Esophagus muscularis mucosa (tissue), 4 donors: ENCODE data around the gene GXYLT1. TPM values are rescaled to one million over a fixed set of nuclear protein-coding genes. Genes with fewer than 3 reads are reported as not detected.
A peak's percentile ranks its signal among the peaks of the same experiment; 100 is the strongest.

Source experiments
- DNase-seq: peaks from one replicate; pipeline ENCODE4 v3.0.0-alpha.2; 2017; ENCODE audit errors: extremely low spot score
- H3K27ac ChIP-seq, 4 donors: fragments of 200-600 bp; sonication (generic); replicated peaks in 1 of 4; 1 replicate in 3 of 4; 2 replicates in 1 of 4; pipeline ENCODE4 v1.5.1; 2016 to 2019; ENCODE audit warnings: mild to moderate bottlenecking in 1 of 4
- H3K27me3 ChIP-seq, 4 donors: fragments of 200-600 bp; sonication (generic); one replicate each; pipeline versions ENCODE4 v1.5.1 to v1.6.0; 2016 to 2019
- H3K36me3 ChIP-seq, 4 donors: fragments of 200-600 bp; sonication (generic); one replicate each; pipeline ENCODE4 v1.5.1; 2016 to 2019
- H3K4me1 ChIP-seq, 4 donors: fragments of 200-600 bp; sonication (generic); one replicate each; pipeline ENCODE4 v1.5.1; 2016 to 2019
- H3K4me3 ChIP-seq, 4 donors: fragments of 200-600 bp; sonication (generic); 1 replicate in 2 of 4; 2 replicates in 2 of 4; pipeline ENCODE4 v1.5.1; 2016 to 2019; ENCODE audit warnings: mild to moderate bottlenecking in 4 of 4, moderate library complexity in 1 of 4
- H3K9me3 ChIP-seq, 4 donors: fragments of 200-600 bp; sonication (generic); 1 replicate in 3 of 4; 2 replicates in 1 of 4; pipeline ENCODE4 v1.5.1; 2016 to 2019
- CTCF ChIP-seq, 3 experiments: fragments of 200-600 bp in 2 of 3; fragments of 450-650 bp in 1 of 3; sonication (generic) in 2 of 3; IDR thresholded peaks; one replicate each; pipeline ENCODE4 v1.5.1; 2017 to 2019; ENCODE audit warnings: antibody characterized with exemption in 3 of 3, mild to moderate bottlenecking in 2 of 3, moderate library complexity in 1 of 3
- EP300 ChIP-seq: sonication (generic); formaldehyde crosslinking; IDR thresholded peaks from one replicate; pipeline ENCODE4 v1.6.1; 2017; ENCODE audit warnings: antibody characterized with exemption
- POLR2A ChIP-seq: fragments of 450-650 bp; IDR thresholded peaks from one replicate; pipeline ENCODE4 v1.6.1; 2017; ENCODE audit warnings: antibody characterized with exemption, moderate library complexity, mild to moderate bottlenecking, low read depth
- POLR2AphosphoS5 ChIP-seq, 2 donors: sonication (generic); formaldehyde crosslinking; IDR thresholded peaks; one replicate each; pipeline ENCODE4 v1.6.1; 2017; ENCODE audit warnings: antibody characterized with exemption in 2 of 2
- WGBS: methylation state at CpG from one replicate; pipeline ENCODE4 v1.1.5; 2018; 5-methylcytosine and 5-hydroxymethylcytosine counted together
- intact Hi-C: fragments of 100-400 bp; cut with DNase I; formaldehyde crosslinking; loops from one replicate; pipeline ENCODE4 v1.15.1; 2023
- total RNA-seq, 4 donors: library from RNA; depleted of rRNA; stranded (reverse); fragments of >200 nt; gene quantifications; one replicate each; pipeline versions ENCODE4 v1.1.0 to v1.2.1, GENCODE V29; 2016

GXYLT1 gene
- total RNA-seq, 4 donors from 2014 or later, result 9.7 to 13.7 (median 12.1) TPM

GRCh38 chr12:42103155-42103554, 41.5 kb downstream of the GXYLT1 start:
- TF ChIP-seq POLR2AphosphoS5 (IDR thresholded peaks at IDR 0.05) (no peak), EP300 (no peak), CTCF (IDR thresholded peaks at IDR 0.05) (no peak), POLR2A (no peak)
- H3K4me3 ChIP-seq, result no peak overlapping the region
- WGBS, result 97% methylated on average over 4 of the region's 4 CpGs
- H3K36me3 ChIP-seq, result peaks cover 0 to 3% (median 0%) of the 10 kb centered on the region in 4 donors
- H3K9me3 ChIP-seq, result no peaks in the 10 kb centered on the region
- intact Hi-C loops, result no loop called here
- no peak for DNase-seq
- H3K4me1 ChIP-seq, result no peaks in the 10 kb centered on the region
- H3K27ac ChIP-seq, result no peak overlapping the region
- no peaks in the 10 kb centered on the region for H3K27me3 ChIP-seq

- no peaks in the 10 kb centered on the region for H3K9me3 ChIP-seq
- no peaks in the 10 kb centered on the region for H3K4me1 ChIP-seq
- DNase-seq, result no peak
- TF ChIP-seq EP300 (no peak), POLR2AphosphoS5 (IDR thresholded peaks at IDR 0.05) (no peak), CTCF (IDR thresholded peaks at IDR 0.05) (no peak), POLR2A (no peak)
- no peak overlapping the region for H3K27ac ChIP-seq
- intact Hi-C loops, result no loop called here
- 97% methylated on average over 3 of the region's 3 CpGs for WGBS
- peaks cover 0 to 3% (median 0%) of the 10 kb centered on the region in 4 donors for H3K36me3 ChIP-seq
- no peaks in the 10 kb centered on the region for H3K27me3 ChIP-seq
- no peak overlapping the region for H3K4me3 ChIP-seq
Observed at GRCh38 chr12:42102720-42103119, 42.0 kb downstream of the GXYLT1 start.

GRCh38 chr12:42099433-42099832, 45.2 kb downstream of the GXYLT1 start:
- H3K27ac ChIP-seq, result no peak overlapping the region
- no peak for DNase-seq
- 96% methylated on average over 9 of the region's 9 CpGs for WGBS
- H3K4me1 ChIP-seq, result no peaks in the 10 kb centered on the region
- TF ChIP-seq EP300 (no peak), POLR2AphosphoS5 (IDR thresholded peaks at IDR 0.05) (no peak), POLR2A (no peak), CTCF (IDR thresholded peaks at IDR 0.05) (no peak)
- no peaks in the 10 kb centered on the region for H3K27me3 ChIP-seq
- intact Hi-C loops, result no loop called here
- H3K36me3 ChIP-seq, result peaks cover 0 to 10% (median 4%) of the 10 kb centered on the region in 4 donors
- no peaks in the 10 kb centered on the region for H3K9me3 ChIP-seq
- H3K4me3 ChIP-seq, result no peak overlapping the region

GRCh38 chr12:42097971-42098370, 46.7 kb downstream of the GXYLT1 start:
- H3K27me3 ChIP-seq, result no peaks in the 10 kb centered on the region
- WGBS, result 82% methylated on average over 5 of the region's 5 CpGs
- TF ChIP-seq POLR2A, result no peak
- TF ChIP-seq EP300, result no peak
- TF ChIP-seq POLR2AphosphoS5 (IDR thresholded peaks at IDR 0.05), result no peak
- no peak for TF ChIP-seq CTCF (IDR thresholded peaks at IDR 0.05)
- H3K9me3 ChIP-seq, result no peaks in the 10 kb centered on the region
- H3K4me3 ChIP-seq, result peak overlapping the region in 1 of 4 donors; percentile 15
- intact Hi-C loops, result no loop called here
- H3K36me3 ChIP-seq, result peaks cover 0 to 10% (median 4%) of the 10 kb centered on the region in 4 donors
- H3K4me1 ChIP-seq, result no peaks in the 10 kb centered on the region
- H3K27ac ChIP-seq, result no peak overlapping the region
- no peak for DNase-seq

GRCh38 chr12:42094277-42094676, 50.4 kb downstream of the GXYLT1 start:
- Histone ChIP-seq H3K9me3 (no peaks in the 10 kb centered on the region), H3K4me1 (peaks cover 0 to 18% (median 14%) of the 10 kb centered on the region in 4 donors), H3K36me3 (peaks cover 0 to 14% (median 5%) of the 10 kb centered on the region in 4 donors), H3K27ac (no peak overlapping the region), H3K4me3 (no peak overlapping the region), H3K27me3 (no peaks in the 10 kb centered on the region)
- no peak for DNase-seq
- no peak for TF ChIP-seq POLR2A
- TF ChIP-seq CTCF (IDR thresholded peaks at IDR 0.05), result no peak
- TF ChIP-seq POLR2AphosphoS5 (IDR thresholded peaks at IDR 0.05), result no peak
- no peak for TF ChIP-seq EP300
- WGBS, result 88% methylated on average over 5 of the region's 5 CpGs
- intact Hi-C loops, result no loop called here
